Lower lobe of right lung (tissue), 2 donors: Measurements from ENCODE around the gene DCTN1. TPM values are rescaled to one million over a fixed set of nuclear protein-coding genes. Genes with fewer than 3 reads are reported as not detected.
"Not testable (repeated sequence)": the region's sequence is repeated elsewhere in the genome, so short reads cannot be mapped to it uniquely, and the experiment has no call there.

Experiments
- ATAC-seq, 2 donors: fragments of 200-7000 bp; cut with Tn5 transposase; one replicate each; pipeline ENCODE4 v1.9.1; 2020 to 2022; ENCODE audit warnings: mild to moderate bottlenecking in 2 of 2, moderate library complexity in 2 of 2
- DNase-seq: peaks from one replicate; pipeline ENCODE4 v3.0.0-alpha.2; 2020
- H3K27ac ChIP-seq: fragments of 200-600 bp; one replicate; pipeline ENCODE4 v1.8.0; 2022
- H3K27me3 ChIP-seq: fragments of 200-600 bp; one replicate; pipeline ENCODE4 v1.8.0; 2022; ENCODE audit warnings: low read depth
- H3K36me3 ChIP-seq: fragments of 200-600 bp; one replicate; pipeline ENCODE4 v1.8.0; 2022; ENCODE audit warnings: mild to moderate bottlenecking
- H3K4me1 ChIP-seq: fragments of 200-600 bp; one replicate; pipeline ENCODE4 v1.8.0; 2022
- H3K4me3 ChIP-seq: fragments of 200-600 bp; one replicate; pipeline ENCODE4 v1.8.0; 2022; ENCODE audit warnings: mild to moderate bottlenecking
- H3K9me3 ChIP-seq: fragments of 200-600 bp; one replicate; pipeline ENCODE4 v1.8.0; 2022
- intact Hi-C: fragments of 100-400 bp; cut with DNase I; formaldehyde crosslinking; loops from one replicate; pipeline ENCODE4 v1.11.0; 2022
- total RNA-seq: library from RNA; stranded (reverse); fragmentation: NEBNext Ultra II Directional; extraction: Animal tissue kit (Norgen Biotek cat#: 25700); gene quantifications from one replicate; pipeline ENCODE4 v1.2.1, GENCODE V29; 2021
- TF ChIP-seq, protein P1 (sequence below): fragments of 200-600 bp; IDR thresholded peaks from one replicate; pipeline ENCODE4 v1.8.0; 2022; ENCODE audit warnings: antibody characterized with exemption, mild to moderate bottlenecking
- donor health status: DM: no; HTN: yes; CAD: no; lungs with severe emphysema.

The DCTN1 gene
- total RNA-seq, 1 donor from 2014 or later: 142 TPM

- Histone ChIP-seq H3K4me3 (no peak overlapping the region), H3K27ac (no peak overlapping the region), H3K4me1 (peaks cover 17% of the 10 kb centered on the region), H3K27me3 (no peaks in the 10 kb centered on the region), H3K36me3 (peaks cover 45% of the 10 kb centered on the region), H3K9me3 (no peaks in the 10 kb centered on the region)
- DNase-seq: no peak
- intact Hi-C loops: no loop called here
- TF ChIP-seq, protein P1, sequence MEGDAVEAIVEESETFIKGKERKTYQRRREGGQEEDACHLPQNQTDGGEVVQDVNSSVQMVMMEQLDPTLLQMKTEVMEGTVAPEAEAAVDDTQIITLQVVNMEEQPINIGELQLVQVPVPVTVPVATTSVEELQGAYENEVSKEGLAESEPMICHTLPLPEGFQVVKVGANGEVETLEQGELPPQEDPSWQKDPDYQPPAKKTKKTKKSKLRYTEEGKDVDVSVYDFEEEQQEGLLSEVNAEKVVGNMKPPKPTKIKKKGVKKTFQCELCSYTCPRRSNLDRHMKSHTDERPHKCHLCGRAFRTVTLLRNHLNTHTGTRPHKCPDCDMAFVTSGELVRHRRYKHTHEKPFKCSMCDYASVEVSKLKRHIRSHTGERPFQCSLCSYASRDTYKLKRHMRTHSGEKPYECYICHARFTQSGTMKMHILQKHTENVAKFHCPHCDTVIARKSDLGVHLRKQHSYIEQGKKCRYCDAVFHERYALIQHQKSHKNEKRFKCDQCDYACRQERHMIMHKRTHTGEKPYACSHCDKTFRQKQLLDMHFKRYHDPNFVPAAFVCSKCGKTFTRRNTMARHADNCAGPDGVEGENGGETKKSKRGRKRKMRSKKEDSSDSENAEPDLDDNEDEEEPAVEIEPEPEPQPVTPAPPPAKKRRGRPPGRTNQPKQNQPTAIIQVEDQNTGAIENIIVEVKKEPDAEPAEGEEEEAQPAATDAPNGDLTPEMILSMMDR: no peak
- no peak for ATAC-seq
These were observed 44.9 kb upstream of the DCTN1 start for GRCh38 chr2:74424995-74425406.

DNA sequence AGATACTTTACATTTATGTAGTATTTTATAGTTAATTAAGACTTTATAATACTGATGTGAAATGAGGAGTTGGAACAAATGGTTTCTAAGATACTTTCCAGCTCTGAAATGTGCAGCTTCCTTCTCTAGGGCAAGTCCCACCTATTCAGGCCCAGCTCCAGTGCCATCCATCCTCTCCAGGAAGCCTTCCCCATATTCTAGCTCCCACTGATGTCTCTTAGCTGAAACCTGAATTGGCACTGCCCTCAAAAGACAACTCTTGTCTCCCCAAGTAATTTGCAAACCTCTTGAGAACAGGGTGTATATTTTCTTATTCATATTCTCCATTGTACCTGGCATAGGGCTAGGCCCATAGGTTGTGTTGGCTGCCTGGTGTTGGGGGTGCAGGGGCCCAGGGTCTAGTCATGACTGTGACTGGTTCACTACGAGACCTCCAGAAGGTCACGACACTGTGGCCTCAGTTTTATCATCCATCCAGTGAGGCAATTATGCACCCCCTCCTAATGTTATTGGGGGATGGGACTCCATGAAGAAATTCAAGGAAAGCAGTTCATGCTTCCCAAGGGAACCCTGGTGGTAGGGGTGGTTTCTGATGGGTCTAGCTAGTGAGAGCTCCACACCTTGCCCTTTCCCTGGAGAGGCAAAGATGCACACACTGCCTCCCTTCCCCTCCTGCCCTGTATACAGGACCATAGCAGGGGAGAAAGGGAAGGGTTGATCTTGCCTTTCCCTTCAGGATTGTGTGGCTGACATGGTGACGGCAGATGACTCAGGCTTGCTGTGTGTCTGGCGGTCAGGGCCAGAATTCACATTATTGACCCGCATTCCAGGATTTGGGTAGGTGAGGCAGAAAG, 44.3 kb upstream of the DCTN1 start:
- H3K9me3 ChIP-seq: no peaks in the 10 kb centered on the region
- no peaks in the 10 kb centered on the region for H3K27me3 ChIP-seq
- DNase-seq (no peak), ATAC-seq (no peak)
- TF ChIP-seq, protein P1: no peak
- intact Hi-C loops: no loop called here
- no peak overlapping the region for H3K4me3 ChIP-seq
- peaks cover 17% of the 10 kb centered on the region for H3K4me1 ChIP-seq
- no peak overlapping the region for H3K27ac ChIP-seq
- H3K36me3 ChIP-seq: peaks cover 39% of the 10 kb centered on the region

- intact Hi-C loops: no loop called here
- no peak overlapping the region for H3K27ac ChIP-seq
- no peak for DNase-seq
- H3K27me3 ChIP-seq: no peaks in the 10 kb centered on the region
- no peaks in the 10 kb centered on the region for H3K9me3 ChIP-seq
- no peak overlapping the region for H3K4me3 ChIP-seq
- TF ChIP-seq, protein P1: no peak
- H3K4me1 ChIP-seq: peaks cover 23% of the 10 kb centered on the region
- ATAC-seq: no peak
- H3K36me3 ChIP-seq: peaks cover 30% of the 10 kb centered on the region
These were observed 43.4 kb upstream of the DCTN1 start for GRCh38 chr2:74423231-74424095.

GRCh38 chr2:74421221-74421870, 41.2 kb upstream of the DCTN1 start, which contains the start of the genes C2orf81 and WDR54:
Gene C2orf81, minus strand, starts transcription at chr2:74421619. Its CDS starts 59 bp downstream, at chr2:74421560.
Gene WDR54, plus strand, starts transcription at chr2:74421730. Its CDS starts 424 bp downstream, at chr2:74422154.
- ATAC-seq (peak; percentile 96 to 97), DNase-seq (peak; percentile 92)
- Histone ChIP-seq H3K4me3 (peak within 1 kb of the TSS; percentile 84), H3K36me3 (peaks cover 9% of the 10 kb centered on the region), H3K27ac (peak within 1 kb of the TSS; percentile 84), H3K9me3 (no peaks in the 10 kb centered on the region), H3K4me1 (peaks cover 24% of the 10 kb centered on the region), H3K27me3 (no peaks in the 10 kb centered on the region)
- intact Hi-C loops: no loop called here
- TF ChIP-seq, protein P1: no peak

- H3K36me3 ChIP-seq, H3K9me3 ChIP-seq, DNase-seq, intact Hi-C loops, H3K27me3 ChIP-seq, ATAC-seq: not testable (repeated sequence)
- H3K4me3 ChIP-seq: peak overlapping the region; percentile 84
- H3K4me1 ChIP-seq: peaks cover 31% of the 10 kb centered on the region
- peak overlapping the region; percentile 84 for H3K27ac ChIP-seq
These were observed 40.5 kb upstream of the DCTN1 start for GRCh38 chr2:74420443-74421103.
